HG02870 (cell line): ENCODE data around the gene DAB1.
"Not testable (repeated sequence)": the region's sequence is repeated elsewhere in the genome, so short reads cannot be mapped to it uniquely, and the experiment has no call there.

Experiments used
- ATAC-seq: cut with Tn5 transposase; IDR thresholded peaks from one replicate; pipeline ENCODE4 v1.9.1; 2021; ENCODE audit warnings: mild to moderate bottlenecking, moderate library complexity; ENCODE audit not compliant: unreplicated experiment

Gene DAB1

GRCh38 chr1:57362480-57362879 is 61.4 kb downstream of the DAB1 start:
- no peak for ATAC-seq

- no peak for ATAC-seq
Measured at GRCh38 chr1:57361516-57361915, 62.3 kb downstream of the DAB1 start.

- ATAC-seq, result no peak
Measured at GRCh38 chr1:57360846-57361407, 62.9 kb downstream of the DAB1 start.

GRCh38 chr1:57357462-57357861 is 66.4 kb downstream of the DAB1 start:
- ATAC-seq, result no peak

DNA sequence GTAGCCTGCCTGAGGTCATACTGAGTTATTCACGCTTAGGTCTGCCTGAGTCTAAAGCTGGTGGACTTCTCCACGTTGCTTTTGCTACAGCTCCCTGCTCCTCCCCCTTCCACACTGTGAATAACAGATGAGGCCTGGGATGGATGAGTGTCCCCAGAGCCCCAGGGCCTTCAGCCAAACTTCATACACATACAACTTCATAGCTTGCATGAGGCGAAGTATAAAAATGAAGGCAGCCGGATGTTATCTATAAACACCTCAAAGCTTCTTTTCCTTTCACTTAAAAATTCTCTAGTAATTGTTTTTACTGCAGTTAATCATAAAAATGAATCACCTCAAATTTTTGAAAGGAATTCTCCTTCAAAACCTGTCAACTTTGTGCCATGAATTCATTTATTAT is 70.2 kb downstream of the DAB1 start:
- ATAC-seq, result no peak

- no peak for ATAC-seq
Measured at GRCh38 chr1:57350610-57351009, 73.2 kb downstream of the DAB1 start.

DNA sequence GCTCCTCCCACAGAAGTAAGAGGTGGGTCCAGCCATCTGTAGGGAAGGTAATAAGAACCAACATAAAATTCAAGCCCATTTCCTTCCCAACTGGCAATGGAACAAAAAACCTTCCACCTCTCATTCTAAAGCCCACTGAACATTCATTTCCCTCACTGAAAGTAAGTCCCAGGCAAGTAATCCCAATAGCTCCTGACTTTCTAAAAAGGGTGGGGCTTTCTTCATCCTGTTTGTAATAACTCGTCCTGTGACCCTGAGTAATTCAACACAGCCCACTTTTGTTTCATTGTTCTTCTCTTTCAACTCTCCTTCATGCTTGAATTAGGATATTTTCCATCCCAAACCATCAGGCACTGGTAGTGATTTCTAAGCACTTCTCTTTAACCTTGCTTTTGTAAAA is 74.9 kb downstream of the DAB1 start:
- ATAC-seq, result no peak

DNA sequence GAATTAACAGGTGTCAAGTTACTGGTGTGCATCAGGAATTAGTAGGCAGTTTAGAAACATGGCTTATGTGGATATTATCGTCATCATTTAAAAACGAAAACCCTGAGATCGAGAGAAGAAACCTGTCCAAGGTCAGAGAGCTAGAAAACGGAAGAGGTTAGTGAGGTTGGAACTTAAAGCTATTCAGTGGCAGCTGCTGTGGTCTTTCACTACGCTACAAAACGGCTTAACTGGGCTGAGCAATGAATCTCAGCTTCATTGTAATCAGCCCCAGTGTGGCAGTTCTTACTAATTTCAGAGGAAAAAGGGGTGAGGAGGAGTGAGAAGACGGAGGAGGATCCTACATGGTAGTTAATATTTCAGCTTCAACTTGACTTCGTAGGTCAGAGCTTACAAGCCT is 77.9 kb downstream of the DAB1 start:
- ATAC-seq, result no peak

DNA sequence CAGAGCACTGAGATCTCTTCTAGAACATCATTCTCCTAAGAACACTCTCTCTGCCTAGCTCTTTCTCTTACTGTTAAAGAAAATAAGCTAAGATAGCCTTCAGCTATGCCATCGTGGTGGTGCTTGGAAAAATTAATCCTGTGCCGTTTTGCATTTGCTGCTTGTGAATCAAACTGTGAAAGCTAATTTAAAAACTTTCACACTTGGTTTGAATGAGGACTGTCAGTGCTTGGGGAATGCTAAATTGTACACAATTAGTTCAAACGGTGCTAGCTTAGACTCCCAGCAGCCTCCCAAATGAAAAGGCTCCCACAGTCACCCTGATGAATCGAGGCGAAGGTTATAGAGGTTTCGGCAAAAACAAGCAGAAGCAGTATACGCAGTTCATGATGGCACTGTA is 79.6 kb downstream of the DAB1 start:
- ATAC-seq, result no peak

GRCh38 chr1:57343298-57343915 is 80.5 kb downstream of the DAB1 start:
- ATAC-seq, result not testable (repeated sequence)

- ATAC-seq, result no peak
Measured at GRCh38 chr1:57341721-57342120, 82.1 kb downstream of the DAB1 start.

DNA sequence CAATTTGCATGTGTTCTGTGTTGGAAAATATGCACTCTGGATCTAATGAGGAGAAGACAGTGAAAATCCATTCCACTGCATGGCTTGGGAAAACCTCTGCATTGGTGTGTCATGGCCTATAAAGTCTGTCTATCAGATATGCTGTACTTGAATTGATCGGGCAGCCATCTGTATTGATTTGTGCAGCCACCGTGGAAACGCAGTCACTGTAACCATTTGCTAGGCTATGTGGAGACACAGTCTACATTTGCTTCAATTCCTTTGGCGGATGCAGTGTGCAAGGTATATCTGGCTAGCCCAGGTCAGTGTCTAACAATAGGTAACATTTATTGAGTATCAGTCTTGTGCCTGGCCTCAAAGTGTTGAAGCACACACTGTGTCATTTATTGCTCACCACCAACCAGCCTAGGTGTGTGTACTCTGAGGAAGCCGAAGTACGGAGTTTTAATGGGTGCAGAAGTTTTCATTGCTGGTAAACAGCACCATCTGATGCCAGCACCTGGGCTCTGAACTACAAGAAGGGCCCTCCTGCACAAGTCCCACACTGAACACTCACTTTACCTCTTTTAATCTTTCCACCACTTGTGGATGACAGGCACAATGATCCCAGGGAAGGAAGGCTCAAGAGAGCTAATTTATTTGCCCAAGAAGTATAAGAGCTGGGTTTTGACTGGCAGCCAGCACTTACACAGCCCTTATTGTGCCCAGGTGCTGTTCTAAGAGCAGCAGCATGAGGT is 83.4 kb downstream of the DAB1 start:
- ATAC-seq, result no peak

DNA sequence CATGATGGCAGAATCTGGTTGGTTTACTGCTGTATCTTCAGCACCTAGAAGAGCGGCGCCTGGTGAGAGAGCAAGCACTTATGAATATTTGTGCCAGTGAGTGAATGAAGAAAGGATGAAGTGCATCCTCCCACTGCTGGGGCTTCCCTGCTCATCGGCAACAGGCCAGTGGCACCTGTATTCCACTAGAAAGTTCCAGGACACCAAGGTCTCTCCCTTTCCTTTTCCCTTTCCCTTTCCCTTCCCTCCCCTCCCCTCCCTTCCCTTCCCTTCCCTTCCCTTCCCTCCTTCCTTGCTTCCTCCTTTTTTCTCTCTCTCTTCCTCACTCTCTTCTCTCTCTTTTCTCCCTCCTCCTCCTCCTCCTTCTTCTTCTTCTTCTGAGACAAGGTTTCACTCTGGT is 86.2 kb downstream of the DAB1 start:
- no peak for ATAC-seq

DNA sequence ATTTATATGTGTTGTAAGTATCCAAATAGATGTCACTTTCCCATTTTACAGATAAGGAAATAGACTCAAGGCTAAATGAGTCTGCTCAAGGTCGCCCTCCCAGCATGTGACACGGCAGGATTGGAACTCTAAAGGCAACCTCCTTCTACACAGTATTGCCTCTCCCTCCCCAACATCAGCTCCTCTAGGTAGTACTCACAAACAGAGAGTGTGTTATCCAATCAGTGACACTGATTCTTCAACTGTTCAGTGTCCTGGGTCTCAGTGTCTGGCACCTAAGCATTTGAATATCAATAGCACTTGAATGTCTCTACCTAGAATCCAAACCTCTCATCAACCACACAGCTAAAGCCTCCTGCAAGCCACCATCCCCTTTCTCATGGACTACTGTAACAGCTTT is 87.1 kb downstream of the DAB1 start:
- no peak for ATAC-seq

- no peak for ATAC-seq
Measured at GRCh38 chr1:57331620-57332019, 92.2 kb downstream of the DAB1 start.

GRCh38 chr1:57329937-57330336 is 93.9 kb downstream of the DAB1 start:
- no peak for ATAC-seq

DNA sequence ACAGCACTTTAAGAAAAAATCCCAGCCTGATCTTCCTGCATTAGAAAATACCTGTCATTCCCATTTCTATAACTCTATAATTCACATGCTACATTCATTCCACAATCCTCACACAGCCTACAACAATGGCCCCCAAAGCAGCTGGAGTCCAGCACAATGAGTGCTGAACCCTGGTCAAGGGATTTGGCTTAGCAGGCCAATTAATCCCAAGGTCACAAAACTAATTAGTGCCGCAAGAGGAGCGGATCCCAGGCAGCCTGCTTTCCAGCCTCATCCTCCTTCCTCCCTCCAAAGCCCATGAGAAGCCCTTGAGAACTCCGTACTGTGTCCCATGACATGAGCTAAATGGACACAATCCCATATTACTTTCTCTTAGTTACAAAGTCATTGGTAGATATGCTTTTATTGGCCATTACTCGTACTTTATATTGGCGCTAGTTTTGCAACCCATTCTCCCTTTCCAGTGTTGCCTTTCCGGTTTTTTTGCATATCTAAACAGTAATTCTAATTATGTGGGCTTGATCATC is 94.8 kb downstream of the DAB1 start:
- ATAC-seq, result no peak

- no peak for ATAC-seq
Measured at GRCh38 chr1:57327946-57328345, 95.9 kb downstream of the DAB1 start.

- no peak for ATAC-seq
Measured at GRCh38 chr1:57327336-57327735, 96.5 kb downstream of the DAB1 start.

- ATAC-seq, result no peak
Measured at GRCh38 chr1:57325536-57325935, 98.3 kb downstream of the DAB1 start.

DNA sequence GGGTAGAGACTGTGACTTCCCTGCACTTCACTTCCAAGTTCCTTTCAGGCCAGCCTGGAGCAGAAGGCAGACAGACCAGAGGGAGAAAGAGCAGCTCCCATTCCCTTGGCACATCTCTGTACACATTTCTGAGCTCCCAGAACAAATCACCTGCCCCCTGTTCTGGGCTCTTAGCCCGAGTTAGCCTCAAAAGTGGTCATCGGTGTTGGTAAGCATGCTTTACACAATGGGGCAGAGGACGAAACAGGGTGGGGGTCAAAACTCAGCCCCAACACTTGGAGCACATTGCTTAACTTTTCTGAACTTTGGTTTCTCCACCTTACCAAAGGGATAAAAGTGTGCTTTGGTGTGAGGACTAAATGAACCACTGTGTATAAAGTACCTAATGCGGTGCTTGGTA is 98.7 kb downstream of the DAB1 start:
- ATAC-seq, result no peak

DNA sequence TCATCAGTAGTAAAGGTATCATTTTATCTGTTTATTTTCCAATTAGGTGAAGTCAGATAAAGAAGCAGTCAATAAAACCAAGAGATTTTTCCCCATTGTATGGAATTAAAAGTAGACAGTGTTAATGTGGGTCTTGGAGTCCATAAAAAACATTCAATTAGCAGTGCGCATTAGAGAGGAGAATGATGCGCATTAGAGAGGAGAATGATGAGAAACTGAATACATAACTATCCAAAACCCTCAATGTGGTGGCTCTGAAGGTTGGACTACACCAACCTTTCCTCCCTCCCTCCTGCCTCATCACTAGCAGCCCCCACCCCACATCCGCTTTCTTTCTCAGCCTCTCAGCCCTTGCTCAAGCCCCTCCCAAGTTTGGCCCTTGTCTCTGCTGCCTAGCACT is 99.5 kb downstream of the DAB1 start:
- ATAC-seq, result no peak
